Measurements from ENCODE around the gene GPR153.
"Not testable (repeated sequence)": the region's sequence is repeated elsewhere in the genome, so short reads cannot be mapped to it uniquely, and the experiment has no call there.

The GPR153 gene

DNA sequence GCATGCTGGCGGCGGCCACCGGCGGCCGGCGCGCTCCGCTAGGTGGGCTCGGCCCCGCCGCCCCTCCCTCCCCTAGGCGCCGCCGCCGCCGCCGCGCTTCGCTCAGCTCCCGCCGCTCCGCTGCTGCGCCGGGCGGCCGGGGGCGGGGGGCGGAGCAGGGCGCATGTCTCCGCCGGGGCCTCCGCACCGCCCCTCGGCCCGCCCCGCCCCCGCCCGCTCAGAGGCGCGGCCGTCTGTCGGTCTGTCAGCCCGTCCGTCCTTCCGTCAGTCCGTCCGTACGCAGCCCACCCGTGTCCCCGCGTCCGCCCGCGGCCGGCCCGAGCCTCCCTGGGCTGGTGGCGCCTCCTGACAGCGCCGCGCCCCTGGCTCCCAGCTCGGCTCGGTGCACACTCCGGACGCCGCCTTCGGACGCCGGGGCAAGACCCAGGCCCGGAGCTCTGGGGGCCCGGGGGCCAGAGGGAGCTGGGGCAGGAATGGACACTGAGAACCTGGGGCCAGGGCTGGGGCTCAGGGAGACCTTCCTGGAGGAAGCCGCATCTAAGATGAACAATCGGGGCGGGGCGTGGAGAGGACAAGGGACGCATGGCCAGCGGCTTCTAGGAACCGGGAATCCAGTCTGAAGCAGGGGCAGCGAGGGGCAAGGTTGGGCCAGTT, at the start of gene GPR153:
TSS of gene GPR153 (minus strand) at position 138 of the 654 bp plus-strand sequence. CDS start 6,193 bp downstream, outside the sequence.
- peak; percentile 71 for DNase-seq

DNA sequence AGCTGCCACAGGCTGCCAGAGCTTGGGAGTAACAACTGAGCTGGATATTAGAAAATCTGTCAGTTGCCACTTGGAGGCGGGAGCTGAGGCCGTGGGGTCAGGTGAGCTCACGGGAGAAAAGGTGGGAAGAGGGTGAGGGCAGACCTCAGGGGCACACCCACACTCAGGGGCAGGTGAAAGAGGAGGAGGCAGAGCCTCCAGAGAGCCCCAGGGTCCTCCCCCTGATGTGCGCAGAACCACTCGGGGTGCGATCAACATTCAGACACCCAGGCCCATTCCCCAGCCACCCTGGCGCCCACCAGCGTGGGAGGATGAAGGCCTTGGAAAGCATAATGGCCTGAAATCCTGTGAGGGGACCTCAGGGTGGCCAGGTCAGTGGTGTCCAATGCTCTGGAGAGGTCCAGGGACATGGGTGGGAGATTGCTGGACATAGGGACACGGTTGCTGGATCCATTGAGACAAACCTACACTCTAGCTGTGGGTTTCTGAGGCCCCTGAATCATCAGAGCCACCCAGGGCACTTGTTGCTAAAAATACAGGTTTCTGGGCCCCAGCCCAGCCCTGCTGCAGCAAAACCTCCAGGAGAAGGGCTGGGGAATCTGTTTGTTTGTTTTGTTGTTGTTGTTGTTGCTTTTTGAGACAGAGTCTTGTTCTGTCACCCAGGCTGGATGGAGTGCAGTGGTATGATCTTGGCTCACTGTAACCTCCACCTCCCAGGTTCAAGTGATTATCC, 49.4 kb upstream of the GPR153 start:
- no peak for DNase-seq

DNA sequence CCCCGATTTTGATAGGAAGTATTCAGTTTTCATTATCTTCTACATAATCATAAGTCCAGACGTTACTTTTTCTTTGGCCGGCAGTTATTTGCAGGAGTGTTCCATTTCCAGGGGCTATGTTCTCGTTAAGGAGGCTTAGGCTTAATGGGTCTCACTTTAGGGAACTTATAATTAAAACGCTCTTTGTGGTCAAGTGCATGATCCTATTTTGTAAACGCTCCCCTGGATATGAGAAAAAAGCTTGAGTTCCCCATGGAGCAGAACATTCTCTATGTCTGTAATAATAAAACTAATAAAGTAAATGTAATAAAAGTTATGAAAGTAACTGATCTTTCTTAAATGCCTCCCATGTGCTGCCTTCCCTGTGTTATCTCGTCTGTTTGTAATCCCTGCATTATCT, 48.7 kb upstream of the GPR153 start:
- no peak for DNase-seq

DNA sequence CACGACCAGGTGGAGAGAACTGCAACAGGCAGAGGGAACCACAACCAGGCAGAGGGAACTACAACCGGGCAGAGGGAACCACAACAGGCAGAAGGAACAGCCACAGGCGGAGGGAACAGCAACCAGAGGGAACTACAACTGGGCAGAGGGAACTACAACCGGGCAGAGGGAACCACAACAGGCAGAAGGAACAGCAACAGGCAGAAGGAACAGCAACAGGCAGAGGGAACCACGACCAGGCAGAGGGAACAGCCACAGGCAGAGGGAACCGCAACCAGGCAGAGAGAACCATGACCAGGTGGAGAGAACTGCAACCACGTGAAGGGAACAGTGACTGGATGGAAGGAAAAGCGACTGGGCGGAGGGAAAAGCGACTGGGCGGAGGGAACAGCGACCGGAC, 47.6 kb upstream of the GPR153 start:
- no peak for DNase-seq

DNA sequence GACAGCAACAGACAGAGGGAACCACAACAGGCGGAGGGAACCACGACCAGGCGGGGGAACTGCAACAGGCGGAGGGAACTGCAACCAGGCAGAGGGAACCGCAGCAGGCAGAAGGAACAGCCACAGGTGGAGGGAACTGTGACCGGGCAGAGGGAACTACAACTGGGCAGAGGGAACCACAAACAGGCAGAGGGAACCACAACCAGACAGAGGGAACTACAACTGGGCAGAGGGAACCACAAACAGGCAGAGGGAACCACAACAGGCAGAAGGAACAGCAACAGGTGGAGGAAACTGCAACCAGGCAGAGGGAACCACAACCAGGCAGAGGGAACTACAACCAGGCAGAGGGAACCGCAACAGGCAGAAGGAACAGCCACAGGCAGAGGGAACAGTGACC, 46.8 kb upstream of the GPR153 start:
- not testable (repeated sequence) for DNase-seq

DNA sequence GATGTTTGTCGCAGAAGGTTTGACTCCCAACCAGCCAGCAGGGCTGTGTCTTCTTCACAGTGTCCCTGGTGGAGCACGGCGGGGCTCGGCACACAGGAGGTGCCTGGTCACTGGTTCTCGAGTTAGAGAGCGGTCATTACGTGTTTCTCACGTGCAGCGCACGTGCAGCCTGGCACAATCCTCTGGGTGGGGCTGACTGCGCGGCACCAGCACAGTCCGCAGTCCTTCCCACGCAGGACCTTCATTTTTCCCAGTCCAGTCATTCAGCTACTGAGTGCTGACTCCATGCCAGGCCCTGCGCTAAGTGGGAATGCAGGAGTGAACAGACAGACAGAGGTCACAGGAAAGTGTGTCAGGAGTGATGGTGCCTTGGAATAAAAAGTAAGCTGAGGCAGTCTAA, 46.2 kb upstream of the GPR153 start:
- DNase-seq = no peak

DNA sequence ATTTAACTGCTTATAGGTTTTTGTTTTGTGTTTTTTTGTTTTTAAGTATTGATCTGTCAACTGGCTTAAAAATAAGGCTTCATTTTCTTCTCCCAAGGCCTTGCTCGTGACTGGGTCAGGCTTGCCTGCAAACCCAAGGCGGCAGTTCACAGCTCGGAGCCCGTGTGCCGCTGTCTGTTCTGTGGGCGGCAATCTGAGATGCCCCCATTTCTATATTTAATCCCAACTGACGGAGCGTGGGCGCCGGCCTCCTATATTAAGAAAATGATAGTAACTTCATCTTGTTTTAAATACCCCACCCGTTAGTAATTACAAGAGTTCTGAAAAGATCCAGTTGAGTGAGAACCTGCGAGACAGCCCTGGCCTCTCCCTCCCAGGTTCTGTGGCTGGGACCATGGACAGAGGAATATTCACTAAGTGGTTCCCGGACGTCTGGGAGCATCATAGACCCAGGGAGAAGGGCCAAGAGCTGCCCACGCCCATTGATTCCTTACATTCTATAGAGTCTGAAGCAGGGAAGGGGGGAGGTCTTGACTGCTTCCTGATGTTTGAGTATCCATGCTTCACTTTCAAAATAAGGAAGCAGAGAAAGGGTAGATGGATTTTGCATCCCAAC, 42.6 kb upstream of the GPR153 start:
- DNase-seq = no peak

DNA sequence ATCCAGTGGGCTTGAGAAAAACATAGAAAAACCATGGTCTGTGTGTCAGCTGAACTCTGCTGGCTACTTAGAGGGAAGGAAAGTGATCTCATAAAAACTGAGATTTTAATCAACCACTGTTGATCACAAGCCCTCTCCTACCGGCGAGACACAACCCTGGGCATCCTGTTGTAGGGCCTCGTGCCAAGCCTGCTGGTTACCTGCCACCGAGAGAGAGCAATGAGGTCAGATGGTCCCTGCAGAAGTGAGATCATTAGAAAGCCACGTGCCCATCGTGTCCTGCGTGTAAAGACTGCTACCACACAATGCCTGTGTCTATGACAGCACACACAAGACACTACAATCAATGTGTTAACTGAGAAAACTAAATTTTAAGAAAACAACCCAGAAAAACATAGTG, 41.7 kb upstream of the GPR153 start:
- DNase-seq = no peak

DNA sequence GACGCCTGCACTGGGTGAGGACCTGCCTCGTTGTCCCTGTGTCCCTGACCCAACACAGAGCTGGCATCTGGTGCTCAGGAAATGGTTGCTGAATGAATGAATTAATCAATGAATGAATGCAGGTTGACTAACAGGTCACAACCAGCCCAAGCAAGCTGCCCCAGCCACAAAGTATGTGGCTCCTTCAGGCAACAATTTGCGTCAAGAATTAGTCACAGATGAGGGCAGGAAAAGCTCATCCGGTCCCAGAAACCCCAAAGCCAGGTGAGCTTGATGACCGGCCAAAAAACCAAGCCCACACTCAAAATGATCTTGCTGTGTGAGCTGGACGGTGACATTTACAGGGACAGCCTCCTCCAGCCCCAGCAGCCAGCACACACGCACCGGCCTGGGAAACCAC, 40.6 kb upstream of the GPR153 start:
- no peak for DNase-seq

DNA sequence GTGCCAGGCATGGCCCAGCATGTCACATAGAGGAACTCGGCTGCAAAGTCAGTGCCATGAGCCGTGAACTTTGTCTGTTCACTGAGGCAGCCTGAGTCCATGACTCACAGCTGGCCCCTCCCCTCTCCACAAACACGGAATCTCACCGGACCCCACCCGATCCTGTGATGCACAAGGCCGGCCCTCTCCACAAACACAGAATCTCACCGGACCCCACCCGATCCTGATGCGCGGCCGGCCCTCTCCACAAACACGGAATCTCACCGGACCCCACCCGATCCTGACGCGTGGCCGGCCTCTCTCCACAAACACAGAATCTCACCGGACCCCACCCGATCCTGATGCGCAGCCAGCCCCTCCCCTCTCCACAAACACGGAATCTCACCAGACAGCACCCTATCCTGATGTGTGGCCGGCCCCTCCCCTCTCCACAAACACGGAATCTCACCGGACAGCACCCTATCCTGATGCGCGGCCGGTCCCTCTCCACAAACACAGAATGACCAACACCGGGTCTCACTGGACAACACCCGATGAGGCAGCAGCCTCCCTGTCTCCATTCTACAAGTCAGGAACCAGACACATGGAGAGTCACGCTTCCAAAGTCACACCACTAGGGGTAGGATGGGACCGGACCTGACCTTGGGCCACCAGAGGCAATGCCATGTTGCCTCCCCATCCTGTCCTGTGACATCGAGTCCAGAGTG, 39.6 kb upstream of the GPR153 start:
- no peak for DNase-seq

DNA sequence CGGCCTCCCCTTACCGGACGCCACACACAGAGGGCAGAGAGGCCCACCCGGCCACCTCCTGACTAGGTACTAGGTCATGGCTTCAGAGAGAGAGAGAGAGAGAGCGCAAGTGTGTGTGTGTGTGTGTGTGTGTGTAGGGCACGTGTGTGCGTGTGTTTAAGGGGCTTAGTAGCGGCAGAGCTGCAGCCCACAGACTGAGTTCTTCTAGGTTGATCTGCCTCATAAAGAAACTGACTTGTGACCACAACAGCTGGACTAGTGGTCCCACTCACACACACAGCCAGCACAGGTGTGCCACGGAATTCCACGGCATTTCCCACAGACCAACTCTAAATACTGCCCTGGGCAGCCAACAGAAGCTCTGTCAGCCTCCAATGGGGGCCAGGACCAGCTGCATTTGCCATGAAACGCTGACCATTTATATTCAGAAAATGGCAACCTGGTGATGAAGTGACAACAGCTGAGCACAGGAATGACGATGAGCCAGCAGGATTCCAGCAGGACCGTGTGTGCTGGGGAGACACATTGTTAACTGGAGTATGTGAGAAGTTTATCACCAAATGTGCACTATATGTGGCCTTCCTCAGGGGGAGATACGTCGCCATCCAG, 38.8 kb upstream of the GPR153 start:
- DNase-seq = no peak

DNA sequence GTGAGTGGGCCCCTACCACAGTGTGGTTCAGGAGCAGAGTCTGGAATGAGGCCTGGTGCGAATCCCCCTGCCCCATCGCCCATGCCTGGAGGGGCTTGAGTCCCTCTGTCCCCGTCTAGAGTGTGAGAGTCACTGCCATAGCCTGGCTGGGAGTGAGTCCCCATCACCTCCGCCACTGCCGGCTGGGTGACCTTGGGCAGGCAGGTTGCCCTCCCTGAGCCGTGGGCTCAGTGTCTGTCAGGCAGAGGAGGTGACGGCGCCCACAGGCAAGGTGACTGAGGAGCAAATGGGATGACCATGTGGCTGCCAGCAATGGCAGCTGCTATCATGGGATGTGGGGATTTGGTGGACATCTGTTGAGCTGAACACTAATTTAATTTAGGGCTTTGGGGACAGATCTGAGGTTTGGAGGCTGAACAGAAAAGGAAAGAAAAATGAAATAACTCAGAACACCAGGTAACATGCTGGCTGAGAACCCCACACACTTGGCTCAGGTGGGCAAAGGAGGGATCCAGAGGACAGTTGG, 38.1 kb upstream of the GPR153 start:
- no peak for DNase-seq

DNA sequence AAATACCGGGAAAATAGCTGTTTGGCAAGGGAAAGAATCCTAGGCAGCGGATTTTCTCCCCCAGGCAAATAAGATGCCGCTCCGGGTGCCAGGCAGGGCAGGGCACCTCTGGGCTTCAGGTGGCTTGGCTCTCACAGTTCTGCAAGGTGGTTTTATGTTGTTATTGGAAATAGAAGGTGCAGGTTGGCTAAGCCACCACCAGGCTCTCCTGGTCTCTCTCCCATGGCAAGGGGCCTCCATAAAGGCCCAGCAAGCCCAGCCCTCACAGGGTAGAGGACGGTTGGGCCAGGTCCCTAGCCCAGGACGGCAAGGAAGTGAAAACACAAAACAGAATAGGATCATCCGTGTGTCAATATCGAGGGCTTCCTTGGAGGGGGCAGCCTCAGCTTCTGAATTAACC, 37.6 kb upstream of the GPR153 start:
- no peak for DNase-seq

DNA sequence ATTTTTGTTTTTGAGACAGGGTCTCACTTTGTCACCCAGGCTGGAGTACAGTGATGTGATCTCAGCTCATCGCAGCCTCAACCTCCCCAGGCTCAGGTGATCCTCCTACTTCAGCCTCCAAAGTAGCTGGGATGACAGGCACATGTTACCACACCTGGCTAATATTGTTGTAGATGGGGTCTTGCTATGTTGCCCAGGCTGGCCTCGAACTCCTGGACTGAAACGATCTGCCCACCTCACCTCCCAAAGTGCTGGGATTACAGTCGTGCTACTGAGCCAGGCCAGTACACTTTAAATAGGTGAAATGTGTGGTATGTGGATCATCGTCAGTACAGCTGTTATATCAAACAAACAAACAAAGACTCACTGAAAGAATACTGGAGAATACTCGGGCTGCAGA, 35.0 kb upstream of the GPR153 start:
- no peak for DNase-seq

DNA sequence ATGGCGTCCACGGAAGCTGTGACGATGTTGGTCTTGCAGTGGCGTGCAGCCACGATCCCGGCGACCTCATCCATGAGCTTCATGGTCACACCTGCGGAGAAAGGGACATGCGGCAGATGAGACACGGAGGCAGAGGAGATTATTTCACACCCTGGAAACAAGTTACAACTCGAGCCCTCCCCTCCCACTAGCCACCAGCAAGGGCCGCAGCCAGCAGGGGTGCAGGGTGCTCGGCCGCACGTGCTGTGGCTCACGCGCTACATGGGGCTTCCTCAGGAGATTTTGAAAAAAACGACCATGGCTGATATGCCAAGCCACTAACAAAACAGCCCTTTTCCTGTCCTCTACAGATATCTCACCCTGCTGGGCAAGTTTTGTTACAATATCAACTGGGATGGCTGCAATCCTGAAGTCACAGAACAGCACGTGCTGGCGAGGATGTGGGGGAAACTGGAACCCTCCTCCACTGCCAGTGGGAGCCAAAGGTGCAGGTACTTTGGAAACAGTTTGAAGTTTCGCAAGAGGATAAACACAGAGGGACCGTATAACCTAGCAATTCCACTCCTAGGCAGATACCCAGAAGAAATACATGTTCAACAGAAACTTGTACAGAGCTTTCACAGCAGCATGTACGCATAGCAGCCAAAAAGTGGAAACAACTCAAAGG, 34.1 kb upstream of the GPR153 start:
- no peak for DNase-seq

DNA sequence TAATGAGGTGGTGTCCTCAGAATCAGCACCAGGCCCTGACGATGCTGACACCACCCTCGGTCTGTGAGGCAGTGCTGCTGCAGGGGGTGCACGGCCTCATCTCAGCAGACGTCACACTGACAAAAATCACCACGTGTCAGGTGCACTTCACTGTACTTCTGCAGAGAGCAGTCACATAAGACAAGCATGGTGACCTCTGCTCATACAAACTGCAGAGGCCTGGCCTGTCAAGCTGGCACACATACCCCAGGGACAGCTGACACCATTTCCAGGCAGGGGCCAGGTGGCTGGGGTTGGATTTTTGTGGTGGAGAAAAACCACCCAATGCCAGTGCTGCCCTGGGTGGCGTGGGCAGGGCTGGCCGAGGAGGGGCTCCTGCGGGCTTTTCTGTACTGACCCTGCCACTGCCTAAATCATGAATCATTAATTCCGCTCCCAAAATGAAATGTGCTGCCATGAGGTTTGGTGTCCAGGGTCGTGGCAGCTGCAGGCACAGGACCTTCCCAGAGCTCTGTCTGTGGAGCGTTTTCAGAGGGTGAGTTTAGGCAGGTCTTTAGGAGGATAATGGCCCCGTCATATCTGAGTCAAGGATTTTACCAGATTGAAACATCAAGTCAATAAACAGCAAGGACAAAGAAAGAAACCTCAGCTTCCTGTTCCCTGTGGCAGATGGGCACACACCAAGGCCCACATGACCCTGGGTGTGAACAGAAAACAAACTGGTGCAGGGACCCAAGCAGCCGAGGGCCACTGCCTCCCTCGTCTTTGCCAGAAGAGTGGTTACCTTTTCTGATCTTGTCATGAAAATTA, 33.4 kb upstream of the GPR153 start:
- no peak for DNase-seq

DNA sequence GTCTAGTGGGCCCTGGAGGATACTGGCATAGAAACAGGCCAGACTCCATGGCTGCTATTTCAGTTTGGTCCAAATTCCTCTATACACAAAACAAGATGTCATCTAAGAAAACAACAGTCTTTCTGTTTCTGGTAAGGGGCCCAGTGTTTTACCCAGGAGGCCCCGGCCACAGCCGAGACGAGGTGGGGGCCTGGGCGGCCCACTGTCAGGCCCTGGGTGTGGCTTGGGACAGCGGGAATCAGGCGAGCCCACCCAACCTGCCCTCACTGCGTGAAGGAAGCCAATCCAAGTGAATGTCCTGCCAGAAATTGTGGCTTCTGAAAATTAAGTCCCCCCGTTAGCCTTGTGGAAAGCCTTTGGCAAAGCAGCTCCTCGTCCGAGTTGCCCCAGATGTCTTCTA, 31.2 kb upstream of the GPR153 start:
- DNase-seq = no peak

DNA sequence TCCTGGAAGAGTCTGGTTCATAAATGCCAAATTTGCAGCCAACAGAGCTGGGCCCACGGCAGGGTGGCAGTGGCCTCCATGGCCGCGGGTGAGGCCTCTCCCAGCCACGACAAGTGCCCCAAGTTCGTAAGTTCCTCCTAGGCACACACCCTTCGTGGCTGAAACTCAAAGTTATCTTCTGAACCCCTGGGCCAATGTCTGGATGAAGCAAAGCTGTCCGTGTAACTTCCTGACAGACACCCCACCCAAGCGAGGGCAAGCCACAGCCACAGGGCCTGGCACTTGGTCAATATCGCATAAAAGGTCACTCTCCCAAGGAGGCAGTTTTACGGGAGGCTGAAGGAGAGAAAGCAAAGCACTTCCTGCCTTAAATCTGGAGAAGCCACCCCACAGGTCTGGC, 27.8 kb upstream of the GPR153 start:
- no peak for DNase-seq

DNA sequence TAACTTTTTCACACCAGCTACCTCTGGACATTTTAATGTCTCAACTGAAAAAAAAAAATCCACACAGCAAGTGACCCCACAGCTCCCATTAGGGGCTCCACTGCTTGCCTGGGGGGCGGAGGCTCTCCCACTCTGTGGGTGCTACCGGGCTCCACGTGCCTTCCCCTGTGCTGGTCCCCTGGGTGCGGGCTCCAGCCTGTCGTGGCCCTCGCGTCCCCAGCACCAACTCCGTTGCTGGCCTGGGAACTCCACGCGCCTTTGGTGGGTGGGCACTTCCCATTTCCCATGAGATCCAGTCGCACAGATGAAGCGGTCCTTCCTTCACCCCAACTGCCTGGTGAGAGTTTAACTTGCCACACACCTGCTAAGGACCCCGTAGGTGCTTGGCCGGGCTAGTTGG, 27.1 kb upstream of the GPR153 start:
- no peak for DNase-seq

DNA sequence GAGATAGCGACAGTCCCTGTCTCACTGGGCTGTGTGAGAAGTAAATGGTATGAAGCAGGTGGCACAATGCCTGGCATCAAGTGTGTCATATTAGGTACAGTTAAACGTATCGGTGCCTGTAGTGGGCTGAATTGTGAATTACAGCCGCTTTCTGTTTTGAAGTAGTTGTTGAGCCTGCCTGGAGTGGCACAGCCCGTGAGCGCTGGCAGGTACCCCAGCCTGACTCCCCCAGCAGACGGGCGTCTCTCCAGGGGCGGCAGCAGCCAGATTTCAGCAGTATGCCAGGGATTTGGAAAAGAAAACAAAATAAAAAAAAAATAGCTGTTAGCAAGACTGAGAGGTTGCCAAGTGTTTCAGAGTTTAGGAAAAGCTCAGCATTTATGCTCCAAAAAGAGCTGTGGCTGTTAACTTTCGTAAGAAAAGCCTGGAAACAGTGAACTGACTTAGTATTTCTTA, 26.6 kb upstream of the GPR153 start:
- no peak for DNase-seq

DNA sequence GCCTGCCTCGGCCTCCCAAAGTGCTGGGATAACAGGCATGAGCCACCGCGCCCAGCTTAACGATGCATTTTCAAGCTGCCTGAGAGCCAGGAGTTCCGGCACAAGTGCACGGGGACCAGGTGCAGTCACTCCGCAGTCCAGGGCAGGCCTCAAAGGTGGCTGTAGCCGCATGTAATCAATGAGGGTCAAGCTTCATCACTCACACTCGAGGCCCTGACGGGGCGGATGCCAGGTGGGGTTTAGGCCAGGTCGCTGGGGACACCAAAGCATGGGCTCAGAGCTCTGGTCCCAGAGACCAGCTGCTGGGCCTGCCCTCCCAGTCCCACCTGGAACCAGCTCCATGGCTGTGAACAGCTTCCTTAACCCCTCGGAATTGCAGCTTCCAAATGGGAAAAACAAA, 26.1 kb upstream of the GPR153 start:
- no peak for DNase-seq
